Measurements from ENCODE around the gene MTFR1L.

GRCh38 chr1:25861316-25862286 is 41.8 kb downstream of the MTFR1L start:
- TF ChIP-seq CTCF (IDR thresholded peaks at IDR 0.05) (no peak), POLR2A (IDR thresholded peaks at IDR 0.05) (no peak)

Measured in heart left ventricle (tissue), 13 donors.